K562 (cell line): ENCODE results near the gene CUEDC2. TPM values are rescaled to one million over a fixed set of nuclear protein-coding genes. Genes with fewer than 3 reads are reported as not detected.

Source experiments
- ATAC-seq: fragments of 200-7000 bp; cut with Tn5 transposase; 3 replicates; pipeline ENCODE4 v1.9.1; 2020; ENCODE audit warnings: moderate library complexity
- BruUV-seq: library from RNA; stranded (reverse); fragments of 400-500 nt; replicated peaks from 2 replicates; lab custom pipeline; 2021; lab: Mats Ljungman, UMichigan
- CTCF ChIA-PET: fragments of 300-600 bp; formaldehyde crosslinking; extraction: SDS; loops from one replicate; lab custom pipeline; 2021; ENCODE audit warnings: low intra/inter-chr PET ratio; lab: Yijun Ruan, JAX
- POLR2A ChIA-PET: fragments of 300-600, 350-650 bp; sonication (Branson Sonifier 250); formaldehyde crosslinking; extraction: SDS; loops from one replicate; lab custom pipeline; 2021; ENCODE audit warnings: antibody characterized with exemption, inconsistent platforms; lab: Yijun Ruan, JAX
- DNase-seq, 4 experiments: peaks; one replicate each; pipeline versions ENCODE4 v3.0.0 to v3.0.0-alpha.2; 2011 to 2018; ENCODE audit warnings: low spot score in 3 of 4, mixed read lengths in 3 of 4; ENCODE audit errors: extremely low read depth in 1 of 4
- FAIRE-seq: peaks from 2 replicates; lab custom pipeline; 2011; peaks lifted over from hg19 to GRCh38; lab: Jason Lieb, UNC
- H2AFZ ChIP-seq: 2 replicates; pipeline ENCODE4 v1.6.0; 2011; ENCODE audit warnings: low read depth, low read length, control low read depth, inconsistent platforms
- H3K27ac ChIP-seq: fragments of 200-600 bp; 3 replicates; pipeline ENCODE4 v1.8.0; 2011; ENCODE audit warnings: low read depth, mild to moderate bottlenecking, control low read depth, inconsistent platforms, low read length, moderate library complexity, mixed read lengths; ENCODE audit errors: extremely low read depth
- H3K27me3 ChIP-seq, 2 experiments: fragments of 300-600 bp in 1 of 2; 2 replicates in 1 of 2; 3 replicates in 1 of 2; pipeline versions ENCODE4 v1.6.0 to v1.8.0; 2011; ENCODE audit warnings: inconsistent platforms in 2 of 2, low read length in 2 of 2, mild to moderate bottlenecking in 1 of 2, mixed read lengths in 1 of 2, moderate library complexity in 1 of 2; ENCODE audit not compliant: control insufficient read depth in 2 of 2, insufficient read depth in 2 of 2
- H3K36me3 ChIP-seq: fragments of 300-600 bp; 3 replicates; pipeline ENCODE4 v1.8.0; 2011; ENCODE audit warnings: mild to moderate bottlenecking, low read length, inconsistent platforms; ENCODE audit not compliant: control insufficient read depth, insufficient read depth
- H3K4me1 ChIP-seq, 2 experiments: fragments of 200-600 bp in 1 of 2; replicated peaks in 1 of 2; 2 replicates in 1 of 2; 3 replicates in 1 of 2; pipeline versions ENCODE4 v1.5.1 to v1.8.0; 2011; ENCODE audit warnings: inconsistent platforms in 2 of 2, low read length in 2 of 2, mild to moderate bottlenecking in 1 of 2, mixed read lengths in 1 of 2, moderate library complexity in 1 of 2; ENCODE audit not compliant: control insufficient read depth in 2 of 2, insufficient read depth in 2 of 2
- H3K4me2 ChIP-seq: 2 replicates; pipeline ENCODE4 v1.6.1; 2011; ENCODE audit warnings: low read length, control low read depth, inconsistent platforms, mixed read lengths; ENCODE audit not compliant: insufficient read depth
- H3K4me3 ChIP-seq: fragments of 200-600 bp; sonication (generic), shearing (Covaris generic); 2 replicates; pipeline ENCODE4 v1.5.1; 2016; ENCODE audit warnings: control low read depth, inconsistent platforms
- H3K79me2 ChIP-seq: fragments of 200-600 bp; 3 replicates; pipeline ENCODE4 v1.8.0; 2011; ENCODE audit warnings: low read length, inconsistent platforms; ENCODE audit not compliant: control insufficient read depth, insufficient read depth
- H3K9ac ChIP-seq, 2 experiments: 2 replicates each; pipeline versions ENCODE4 v1.6.0 to v1.6.1; 2011; ENCODE audit warnings: low read depth in 2 of 2, low read length in 2 of 2, control low read depth in 1 of 2, inconsistent platforms in 1 of 2, mild to moderate bottlenecking in 1 of 2, mixed read lengths in 1 of 2; ENCODE audit not compliant: insufficient read depth in 1 of 2
- H3K9me1 ChIP-seq: one replicate; pipeline ENCODE4 v1.6.0; 2011; ENCODE audit warnings: inconsistent platforms, mild to moderate bottlenecking, low read length, moderate library complexity; ENCODE audit not compliant: control insufficient read depth, insufficient read depth
- H3K9me3 ChIP-seq: replicated peaks from 2 replicates; pipeline ENCODE4 v1.5.1; 2011; ENCODE audit warnings: low read depth, low read length, inconsistent platforms; ENCODE audit not compliant: control insufficient read depth, insufficient read depth
- H4K20me1 ChIP-seq: replicated peaks from 2 replicates; pipeline ENCODE4 v1.6.1; 2011; ENCODE audit warnings: low read length, inconsistent platforms, mixed read lengths; ENCODE audit not compliant: control insufficient read depth, insufficient read depth
- MAZ ChIP-seq, 2 experiments: fragments of 450-650 bp in 1 of 2; sonication (generic) in 1 of 2; formaldehyde crosslinking; IDR thresholded peaks in 1 of 2; conservative IDR thresholded peaks in 1 of 2; 2 replicates each; pipeline versions ENCODE4 v1.4.0 to v1.5.0; 2020; ENCODE audit warnings: mild to moderate bottlenecking in 1 of 2, missing genetic modification reagents in 1 of 2
- MTF1 ChIP-seq: fragments of 250-450 bp; sonication (Bioruptor Pico); IDR thresholded peaks from 2 replicates; pipeline ENCODE4 v1.9.0; 2021; ENCODE audit warnings: moderate library complexity, mild to moderate bottlenecking, inconsistent platforms, borderline replicate concordance
- SIRT6 ChIP-seq: IDR thresholded peaks from one replicate; pipeline ENCODE4 v1.6.1; 2012; ENCODE audit warnings: low read depth, mild to moderate bottlenecking, control low read depth, inconsistent platforms, low read length, moderate library complexity
- SPI1 ChIP-seq: IDR thresholded peaks from 2 replicates; pipeline ENCODE4 v1.6.1; 2011; ENCODE audit warnings: low read depth, low read length, control low read depth, borderline replicate concordance
- TRIM24 ChIP-seq, 2 experiments: fragments of 450-650 bp; IDR thresholded peaks; 2 replicates each; pipeline ENCODE4 v1.6.1; 2016
- TRIM28 ChIP-seq: fragments of 450-650 bp; IDR thresholded peaks from 2 replicates; pipeline ENCODE4 v1.6.1; 2017
- ZNF316 ChIP-seq: fragments of 450-650 bp; IDR thresholded peaks from 2 replicates; pipeline ENCODE4 v1.6.1; 2016
- WGBS: fragments of 100-300 bp; shearing (Covaris generic); methylation state at CpG from one replicate; pipeline ENCODE4 v1.1.6; 2016; ENCODE audit warnings: low coverage, mixed read lengths; ENCODE audit not compliant: insufficient coverage; ENCODE audit errors: missing lambda C conversion rate; 5-methylcytosine and 5-hydroxymethylcytosine counted together
- in situ Hi-C: fragments of 300-500 bp; cut with MboI; formaldehyde crosslinking; loops from 4 replicates; pipeline ENCODE4 v1.15.0; 2018; ENCODE audit warnings: inconsistent platforms, mixed read lengths
- intact Hi-C: fragments of 100-400 bp; cut with micrococcal nuclease; formaldehyde crosslinking; loops from 2 replicates; pipeline ENCODE4 v1.14.2; 2022
- polyA plus RNA-seq, 8 experiments: library from polyadenylated mRNA; depleted of rRNA in 4 of 8; stranded (reverse) in 5 of 8; unstranded in 3 of 8; fragments of >200 nt; fragmentation: Nextera tagmentation in 2 of 8; fragmentation: Illumina TruSeq in 1 of 8; extraction: Ambion mirVana in 2 of 8; extraction: Trizol in 1 of 8; gene quantifications; 2 replicates each; pipeline versions ENCODE4 v1.2.1 to v1.2.3, GENCODE V29; 2011 to 2014; ENCODE audit warnings: inconsistent platforms in 1 of 8, missing spikeins in 1 of 8
- total RNA-seq, 7 experiments: library from RNA; depleted of rRNA in 6 of 7; stranded (reverse); fragments of >200 nt in 6 of 7; fragmentation: Illumina TruSeq in 2 of 7; extraction: Trizol in 2 of 7; gene quantifications; 2 replicates each; pipeline versions ENCODE4 v1.2.1 to v1.2.3, GENCODE V29; 2011 to 2021; ENCODE audit warnings: low replicate concordance in 1 of 7

CUEDC2 gene
- total and polyA plus RNA-seq, 9 of the 15 experiments (the other 6 are each of a cell fraction or from before 2014, with no cell fraction given), result 8.5 to 48.9 (median 27.4) TPM

DNA sequence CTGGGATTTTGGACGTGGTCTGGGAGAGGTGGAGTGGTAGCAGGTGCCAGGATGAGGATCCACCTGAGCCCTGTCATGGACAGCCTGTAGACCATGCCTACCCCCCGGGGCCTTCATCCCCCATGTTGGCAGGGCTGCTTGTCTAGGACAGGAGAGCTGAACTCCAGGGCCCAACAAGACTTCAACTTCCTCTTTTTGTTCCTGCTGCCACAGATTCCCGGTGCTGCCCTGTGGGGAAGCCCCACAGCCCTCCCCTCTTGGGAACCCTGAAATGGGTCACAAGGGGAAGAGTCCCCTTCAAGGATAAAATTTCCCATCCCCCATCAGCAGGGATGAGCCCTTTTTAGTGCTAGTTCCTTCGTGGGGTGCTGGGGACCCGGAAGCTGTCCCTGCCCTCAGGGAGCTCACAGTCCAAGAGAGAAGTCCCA lies 1.3 kb upstream of the CUEDC2 start:
- H3K9ac ChIP-seq, result peak overlapping the region in 1 of 2 experiments; percentile 85; a peak in 3 of 4 replicates
- peaks cover 23 to 38% of the 10 kb centered on the region in 2 experiments for H3K4me1 ChIP-seq
- TF ChIP-seq ZNF316 (peak; percentile 52), SPI1 (peak; percentile 81), TRIM28 (0 out of 2 replicates have a peak, but pooled peaks have one; percentile 41), MTF1 (no peak), TRIM24 (IDR thresholded peaks at IDR 0.05) (peak in 1 of 2 experiments; percentile 28; a peak in 1 of 4 replicates), SIRT6 (no peak), MAZ (CRISPR knock-in tag; conservative IDR thresholded peaks at IDR 0.05 in 1 of 2, IDR thresholded peaks at IDR 0.05 in 1 of 2) (0 out of 4 replicates have a peak, but pooled peaks of 1 of the 2 experiments have one; percentile 16)
- FAIRE-seq (no peak), ATAC-seq (no peak), DNase-seq (no peak)
- 0 out of 2 replicates have a peak overlapping the region, but pooled peaks have one; percentile 14 for H2AFZ ChIP-seq
- BruUV-seq, result no TSS peak
- WGBS, result 24% methylated on average over 3 of the region's 5 CpGs
- CTCF ChIA-PET, result no interaction called here
- peaks cover 49% of the 10 kb centered on the region for H3K79me2 ChIP-seq
- no peaks in the 10 kb centered on the region for H3K27me3 ChIP-seq
- no peaks in the 10 kb centered on the region for H3K9me3 ChIP-seq
- POLR2A ChIA-PET, result interaction anchor here (0.6 to 1.2 kb wide), 7 partner anchors 9 to 66 kb away, joined by 3 to 5 read pairs (median 3); partner anchors contain the start of gene FBXL15
- peaks cover 4% of the 10 kb centered on the region for H4K20me1 ChIP-seq
- in situ Hi-C loops (loop anchor here (25.0 kb wide), 1 partner anchor 596 kb away; the partner anchor contains the start of gene KCNIP2), intact Hi-C loops (no loop called here)
- peaks cover 16% of the 10 kb centered on the region; the same call in 2 of the 3 replicates for H3K36me3 ChIP-seq
- H3K9me1 ChIP-seq, result no peaks in the 10 kb centered on the region
- peak overlapping the region; percentile 88; the same call in 2 of the 3 replicates for H3K27ac ChIP-seq
- no peak overlapping the region for H3K4me3 ChIP-seq
- peak overlapping the region; percentile 24 for H3K4me2 ChIP-seq
